T-helper 17 cell (primary cell): ENCODE measurements around the gene BDH2. TPM values are rescaled to one million over a fixed set of nuclear protein-coding genes. Genes with fewer than 3 reads are reported as not detected.

Source experiments
- ATAC-seq: fragments of 150-1000 bp; cut with Tn5 transposase; 2 replicates; pipeline ENCODE4 v1.10.0; 2021; ENCODE audit warnings: mild to moderate bottlenecking, moderate library complexity
- DNase-seq, 3 donors: peaks; one replicate each; pipeline versions ENCODE4 v3.0.0 to v3.0.0-alpha.2; 2020 to 2021
- H3K9me3 ChIP-seq: one replicate; pipeline ENCODE4 v1.7.0; 2013; ENCODE audit warnings: low read length, mild to moderate bottlenecking; ENCODE audit not compliant: control insufficient read depth, poor library complexity, severe bottlenecking
- H3K27ac Mint-ChIP-seq: one replicate; pipeline ENCODE4 v1.8.0; 2022; ENCODE audit warnings: mild to moderate bottlenecking, moderate library complexity, mixed read lengths
- H3K27me3 Mint-ChIP-seq: one replicate; pipeline ENCODE4 v1.8.0; 2022; ENCODE audit warnings: mixed read lengths
- H3K36me3 Mint-ChIP-seq: one replicate; pipeline ENCODE4 v1.8.0; 2022; ENCODE audit warnings: low read depth, mixed read lengths
- H3K4me1 Mint-ChIP-seq: one replicate; pipeline ENCODE4 v1.8.0; 2022; ENCODE audit warnings: mild to moderate bottlenecking, mixed read lengths
- H3K4me3 Mint-ChIP-seq: one replicate; pipeline ENCODE4 v1.8.0; 2022; ENCODE audit warnings: mild to moderate bottlenecking, moderate library complexity, mixed read lengths
- total RNA-seq, 4 donors: library from RNA in 2 of 4; stranded (reverse) in 2 of 4; gene quantifications; one replicate each; pipeline ENCODE4 v1.2.3 and lab custom pipeline; 2022 to 2026

BDH2 gene
- total RNA-seq, 2 donors from 2014 or later: 8.6 to 11.2 TPM

GRCh38 chr4:103098756-103099440, 736 bp downstream of the BDH2 start:
- H3K4me1 Mint-ChIP-seq: peaks cover 24% of the 10 kb centered on the region
- no peak for DNase-seq
- H3K27me3 Mint-ChIP-seq: no peaks in the 10 kb centered on the region
- H3K27ac Mint-ChIP-seq: peak overlapping the region; percentile 92
- peak overlapping the region; percentile 95 for H3K4me3 Mint-ChIP-seq
- no peak for ATAC-seq
- H3K9me3 ChIP-seq: no peaks in the 10 kb centered on the region
- H3K36me3 Mint-ChIP-seq: peaks cover 2% of the 10 kb centered on the region

GRCh38 chr4:103098341-103098740, 1.3 kb downstream of the BDH2 start:
- no peak overlapping the region for H3K27ac Mint-ChIP-seq
- H3K27me3 Mint-ChIP-seq: no peaks in the 10 kb centered on the region
- peaks cover 24% of the 10 kb centered on the region for H3K4me1 Mint-ChIP-seq
- peaks cover 2% of the 10 kb centered on the region for H3K36me3 Mint-ChIP-seq
- no peaks in the 10 kb centered on the region for H3K9me3 ChIP-seq
- DNase-seq: no peak
- ATAC-seq: no peak
- H3K4me3 Mint-ChIP-seq: no peak overlapping the region

- Mint-ChIP-seq H3K4me1 (peaks cover 28% of the 10 kb centered on the region), H3K27ac (no peak overlapping the region), H3K27me3 (no peaks in the 10 kb centered on the region), H3K4me3 (no peak overlapping the region), H3K36me3 (peaks cover 2% of the 10 kb centered on the region)
- ATAC-seq: no peak
- no peak for DNase-seq
- H3K9me3 ChIP-seq: no peaks in the 10 kb centered on the region
Measured at GRCh38 chr4:103097112-103097511, 2.5 kb downstream of the BDH2 start.

- Mint-ChIP-seq H3K36me3 (peaks cover 5% of the 10 kb centered on the region), H3K27me3 (no peaks in the 10 kb centered on the region)
Measured at GRCh38 chr4:103095080-103095479, 4.6 kb downstream of the BDH2 start.

GRCh38 chr4:103092245-103092644, 7.4 kb downstream of the BDH2 start:
- H3K9me3 ChIP-seq: no peaks in the 10 kb centered on the region
- Mint-ChIP-seq H3K4me1 (peaks cover 16% of the 10 kb centered on the region), H3K36me3 (peaks cover 10% of the 10 kb centered on the region), H3K4me3 (no peak overlapping the region), H3K27me3 (no peaks in the 10 kb centered on the region), H3K27ac (peak overlapping the region; percentile 19)
- ATAC-seq: no peak
- DNase-seq: no peak

More at GRCh38 chr4:103095080-103095479, 4.6 kb downstream of the BDH2 start:
- no peak overlapping the region for H3K27ac Mint-ChIP-seq
- no peak for ATAC-seq
- peaks cover 32% of the 10 kb centered on the region for H3K4me1 Mint-ChIP-seq
- no peak overlapping the region for H3K4me3 Mint-ChIP-seq
- H3K9me3 ChIP-seq: no peaks in the 10 kb centered on the region
- no peak for DNase-seq

- Mint-ChIP-seq H3K27me3 (no peaks in the 10 kb centered on the region), H3K27ac (peak overlapping the region; percentile 19), H3K36me3 (peaks cover 12% of the 10 kb centered on the region), H3K4me3 (no peak overlapping the region), H3K4me1 (peaks cover 12% of the 10 kb centered on the region)
- no peaks in the 10 kb centered on the region for H3K9me3 ChIP-seq
- peak; percentile 70 for ATAC-seq
- peak in 1 of 3 donors; percentile 23 for DNase-seq
Measured at GRCh38 chr4:103091601-103092223, 7.9 kb downstream of the BDH2 start.

GRCh38 chr4:103089481-103089880, 10.2 kb downstream of the BDH2 start:
- DNase-seq (no peak), ATAC-seq (no peak)
- H3K9me3 ChIP-seq: no peaks in the 10 kb centered on the region
- Mint-ChIP-seq H3K27me3 (no peaks in the 10 kb centered on the region), H3K36me3 (peaks cover 12% of the 10 kb centered on the region), H3K27ac (no peak overlapping the region), H3K4me3 (no peak overlapping the region), H3K4me1 (peaks cover 11% of the 10 kb centered on the region)

GRCh38 chr4:103086551-103086950, 13.1 kb downstream of the BDH2 start:
- Mint-ChIP-seq H3K27me3 (no peaks in the 10 kb centered on the region), H3K36me3 (peaks cover 12% of the 10 kb centered on the region), H3K27ac (no peak overlapping the region), H3K4me3 (no peak overlapping the region), H3K4me1 (peaks cover 5% of the 10 kb centered on the region)
- no peak for ATAC-seq
- no peak for DNase-seq
- no peaks in the 10 kb centered on the region for H3K9me3 ChIP-seq

- H3K9me3 ChIP-seq: no peaks in the 10 kb centered on the region
- DNase-seq (no peak), ATAC-seq (no peak)
- Mint-ChIP-seq H3K4me3 (no peak overlapping the region), H3K36me3 (peaks cover 10% of the 10 kb centered on the region), H3K27ac (no peak overlapping the region), H3K4me1 (peaks cover 3% of the 10 kb centered on the region), H3K27me3 (no peaks in the 10 kb centered on the region)
Measured at GRCh38 chr4:103085555-103086196, 14.0 kb downstream of the BDH2 start.

GRCh38 chr4:103079621-103080020, 20.0 kb downstream of the BDH2 start:
- no peak overlapping the region for H3K4me3 Mint-ChIP-seq
- peaks cover 4% of the 10 kb centered on the region for H3K36me3 Mint-ChIP-seq
- DNase-seq: no peak
- no peaks in the 10 kb centered on the region for H3K9me3 ChIP-seq
- no peak for ATAC-seq
- H3K4me1 Mint-ChIP-seq: peaks cover 22% of the 10 kb centered on the region
- peak overlapping the region; percentile 51 for H3K27ac Mint-ChIP-seq
- H3K27me3 Mint-ChIP-seq: no peaks in the 10 kb centered on the region

- peak; percentile 61 for ATAC-seq
- H3K36me3 Mint-ChIP-seq: peaks cover 4% of the 10 kb centered on the region
- H3K27me3 Mint-ChIP-seq: no peaks in the 10 kb centered on the region
- peaks cover 27% of the 10 kb centered on the region for H3K4me1 Mint-ChIP-seq
- H3K4me3 Mint-ChIP-seq: peak within 1 kb of the TSS; percentile 95
- DNase-seq: peak in 2 of 3 donors; percentile 28 to 31
- peak within 1 kb of the TSS; percentile 98 for H3K27ac Mint-ChIP-seq
- H3K9me3 ChIP-seq: no peaks in the 10 kb centered on the region
Measured at GRCh38 chr4:103076747-103077347, 22.8 kb downstream of the BDH2 start, which contains the start of gene SLC9B2. Gene SLC9B2, minus strand, starts transcription at chr4:103076761. Its CDS starts 9,211 bp downstream, at chr4:103067550.

- H3K9me3 ChIP-seq: no peaks in the 10 kb centered on the region
- Mint-ChIP-seq H3K27me3 (no peaks in the 10 kb centered on the region), H3K4me1 (peaks cover 27% of the 10 kb centered on the region), H3K36me3 (peaks cover 4% of the 10 kb centered on the region), H3K27ac (peak overlapping the region; percentile 98), H3K4me3 (peak overlapping the region; percentile 95)
- DNase-seq (peak; percentile 35 to 44 (median 42)), ATAC-seq (peak; percentile 82)
Measured at GRCh38 chr4:103075894-103076746, 23.5 kb downstream of the BDH2 start.
